SK-N-SH (cell line): ENCODE results near the gene VANGL2. TPM values are rescaled to one million over a fixed set of nuclear protein-coding genes. Genes with fewer than 3 reads are reported as not detected.

Experiments
- CTCF ChIA-PET: fragments of 300-600, 350-600 bp; formaldehyde crosslinking; extraction: SDS; loops from one replicate; lab custom pipeline; 2021; lab: Yijun Ruan, JAX
- POLR2A ChIA-PET: fragments of 350-600 bp; sonication (Branson Sonifier 250); formaldehyde crosslinking; extraction: SDS; loops from one replicate; lab custom pipeline; 2020; ENCODE audit warnings: antibody characterized with exemption, inconsistent platforms; lab: Yijun Ruan, JAX
- DNase-seq: peaks from one replicate; pipeline ENCODE4 v3.0.0; 2012
- H2AFZ ChIP-seq: fragments of 200-600 bp; sonication (generic); 2 replicates; pipeline ENCODE4 v1.8.1; 2016; ENCODE audit warnings: antibody characterized with exemption, mild to moderate bottlenecking, low read depth
- H3F3A ChIP-seq: fragments of 200-600 bp; sonication (generic); replicated peaks from 2 replicates; pipeline ENCODE3; 2016; ENCODE audit warnings: antibody characterized with exemption, mild to moderate bottlenecking; ENCODE audit not compliant: insufficient read depth
- H3K27ac ChIP-seq, 2 experiments: fragments of 200-500 bp in 1 of 2; fragments of 200-600 bp in 1 of 2; sonication (Bioruptor generic) in 1 of 2; sonication (generic), shearing (Covaris generic) in 1 of 2; 2 replicates each; pipeline versions ENCODE4 v1.5.1 to v1.6.1; 2014 to 2016; ENCODE audit warnings: low read depth in 2 of 2, inconsistent platforms in 1 of 2, low read length in 1 of 2, mild to moderate bottlenecking in 1 of 2, mixed read lengths in 1 of 2
- H3K27me3 ChIP-seq: fragments of 200-600 bp; sonication (generic), shearing (Covaris generic); 2 replicates; pipeline ENCODE4 v1.6.1; 2016; ENCODE audit warnings: mixed run types; ENCODE audit not compliant: insufficient read depth
- H3K36me3 ChIP-seq, 2 experiments: fragments of 200-500 bp in 1 of 2; fragments of 200-600 bp in 1 of 2; sonication (Bioruptor generic) in 1 of 2; sonication (generic) in 1 of 2; replicated peaks in 1 of 2; 2 replicates each; pipeline versions ENCODE3 to v1.5.1; 2014 to 2016; ENCODE audit warnings: low read length in 1 of 2, mild to moderate bottlenecking in 1 of 2; ENCODE audit not compliant: insufficient read depth in 2 of 2, control insufficient read depth in 1 of 2
- H3K4me1 ChIP-seq, 2 experiments: fragments of 200-500 bp in 1 of 2; fragments of 200-600 bp in 1 of 2; sonication (Bioruptor generic) in 1 of 2; sonication (generic), shearing (Covaris generic) in 1 of 2; 2 replicates each; pipeline versions ENCODE4 v1.5.1 to v1.6.1; 2014 to 2016; ENCODE audit warnings: low read depth in 1 of 2, low read length in 1 of 2, mixed run types in 1 of 2; ENCODE audit not compliant: insufficient read depth in 2 of 2, control insufficient read depth in 1 of 2
- H3K4me2 ChIP-seq: fragments of 200-600 bp; sonication (generic), shearing (Covaris generic); 2 replicates; pipeline ENCODE4 v1.6.1; 2017; ENCODE audit warnings: mixed run types
- H3K4me3 ChIP-seq, 2 experiments: fragments of 200-500 bp in 1 of 2; fragments of 200-600 bp in 1 of 2; sonication (Bioruptor generic) in 1 of 2; sonication (generic), shearing (Covaris generic) in 1 of 2; 2 replicates each; pipeline versions ENCODE4 v1.5.1 to v1.8.1; 2014 to 2016; ENCODE audit warnings: low read depth in 2 of 2, inconsistent platforms in 1 of 2, low read length in 1 of 2, mild to moderate bottlenecking in 1 of 2, mixed read lengths in 1 of 2, moderate library complexity in 1 of 2
- H3K79me2 ChIP-seq: fragments of 200-600 bp; sonication (generic); 2 replicates; pipeline ENCODE4 v1.8.1; 2017; ENCODE audit warnings: mild to moderate bottlenecking; ENCODE audit not compliant: insufficient read depth
- H3K9ac ChIP-seq: fragments of 200-600 bp; sonication (generic); 2 replicates; pipeline ENCODE4 v1.6.1; 2017; ENCODE audit warnings: mixed run types
- H3K9me2 ChIP-seq: fragments of 200-600 bp; sonication (generic); 2 replicates; pipeline ENCODE4 v1.6.1; 2017; ENCODE audit warnings: mixed run types
- H3K9me3 ChIP-seq: fragments of 200-600 bp; sonication (generic); 2 replicates; pipeline ENCODE4 v1.6.1; 2017; ENCODE audit warnings: mixed run types, mild to moderate bottlenecking, moderate library complexity
- H4K20me1 ChIP-seq: fragments of 200-600 bp; sonication (generic); 2 replicates; pipeline ENCODE4 v1.6.1; 2017; ENCODE audit warnings: mild to moderate bottlenecking, mixed run types; ENCODE audit not compliant: insufficient read depth
- EP300 ChIP-seq, 2 experiments: IDR thresholded peaks; 2 replicates each; pipeline versions ENCODE4 v1.4.0 to v1.6.1; 2012; ENCODE audit warnings: borderline replicate concordance in 1 of 2, low read depth in 1 of 2, low read length in 1 of 2
- FOSL2 ChIP-seq: IDR thresholded peaks from 2 replicates; pipeline ENCODE4 v1.4.0; 2012; ENCODE audit warnings: low read depth, mild to moderate bottlenecking, moderate library complexity, borderline replicate concordance
- FOXJ3 ChIP-seq: sonication (generic); formaldehyde crosslinking; IDR thresholded peaks from 2 replicates; pipeline ENCODE4 v1.5.1; 2020; ENCODE audit warnings: mild to moderate bottlenecking, missing genetic modification reagents
- IRF3 ChIP-seq: fragments of 150-350 bp; IDR thresholded peaks from 2 replicates; pipeline ENCODE4 v1.6.1; 2016; ENCODE audit warnings: mild to moderate bottlenecking, low read depth, low read length
- MEF2A ChIP-seq: IDR thresholded peaks from 2 replicates; pipeline ENCODE4 v1.4.0; 2012; ENCODE audit warnings: low read depth, borderline replicate concordance
- MXI1 ChIP-seq: IDR thresholded peaks from 2 replicates; pipeline ENCODE4 v1.6.1; 2012; ENCODE audit warnings: mild to moderate bottlenecking, low read depth, low read length, improper control_type of control experiment
- NRF1 ChIP-seq: IDR thresholded peaks from 2 replicates; pipeline ENCODE4 v1.6.1; 2012; ENCODE audit warnings: low read depth, mild to moderate bottlenecking, low read length
- PBX3 ChIP-seq: IDR thresholded peaks from 2 replicates; pipeline ENCODE4; 2012
- POLR2AphosphoS5 ChIP-seq: IDR thresholded peaks from 2 replicates; pipeline ENCODE4 v1.6.1; 2012; ENCODE audit warnings: low read depth, low read length
- RAD21 ChIP-seq: IDR thresholded peaks from 2 replicates; pipeline ENCODE4 v1.6.1; 2012; ENCODE audit warnings: mild to moderate bottlenecking, low read length
- REST ChIP-seq: IDR thresholded peaks from 2 replicates; pipeline ENCODE4 v1.6.1; 2012; ENCODE audit warnings: mild to moderate bottlenecking, low read depth, low read length, moderate library complexity
- RFX5 ChIP-seq: IDR thresholded peaks from 2 replicates; pipeline ENCODE4 v1.6.1; 2012; ENCODE audit warnings: mild to moderate bottlenecking, improper control_type of control experiment, low read length
- RXRA ChIP-seq: IDR thresholded peaks from 2 replicates; pipeline ENCODE4 v1.4.0; 2012; ENCODE audit warnings: low read depth, mild to moderate bottlenecking, borderline replicate concordance
- SIN3A ChIP-seq: IDR thresholded peaks from 2 replicates; pipeline ENCODE4 v1.6.1; 2012; ENCODE audit warnings: low read depth, mild to moderate bottlenecking, low read length, moderate library complexity, borderline replicate concordance
- TAF1 ChIP-seq: IDR thresholded peaks from 2 replicates; pipeline ENCODE4 v1.6.1; 2012; ENCODE audit warnings: low read depth, mild to moderate bottlenecking, low read length, moderate library complexity, borderline replicate concordance
- TCF12 ChIP-seq: IDR thresholded peaks from 2 replicates; pipeline ENCODE4 v1.4.0; 2012
- WGBS: methylation state at CpG from one replicate; pipeline ENCODE4 v1.1.6; 2017; ENCODE audit warnings: low lambda C conversion rate; 5-methylcytosine and 5-hydroxymethylcytosine counted together
- polyA plus RNA-seq, 3 experiments: library from polyadenylated mRNA; depleted of rRNA; stranded (reverse); fragments of >200 nt; gene quantifications; 2 replicates each; pipeline ENCODE4 v1.2.3, GENCODE V29; 2012
- TF ChIP-seq, protein P1 (sequence below): IDR thresholded peaks from 2 replicates; pipeline ENCODE4 v1.4.0; 2012; ENCODE audit warnings: low read depth, borderline replicate concordance
- TF ChIP-seq, protein P2 (sequence below): fragments of 200-600 bp; sonication (generic); IDR thresholded peaks from 2 replicates; pipeline ENCODE4 v1.6.1; 2017; ENCODE audit warnings: antibody characterized with exemption, mild to moderate bottlenecking, moderate library complexity

VANGL2 gene
- polyA plus RNA-seq, 1 of the 3 experiments (the other 2 are of a cell fraction): 13.4 TPM

- WGBS: 0% methylated on average over 2 of the region's 2 CpGs
- Histone ChIP-seq H3K27me3 (0 out of 2 replicates have a peak, but pooled peaks cover 9% of the 10 kb centered on the region), H3K4me1 (no peaks in the 10 kb centered on the region), H3K27ac (no peak overlapping the region), H3F3A (no peaks in the 10 kb centered on the region), H3K9ac (no peak overlapping the region), H3K4me2 (no peak overlapping the region), H3K9me2 (no peaks in the 10 kb centered on the region), H3K9me3 (no peaks in the 10 kb centered on the region), H4K20me1 (no peaks in the 10 kb centered on the region), H3K79me2 (no peaks in the 10 kb centered on the region), H2AFZ (no peak overlapping the region)
- ChIA-PET CTCF (no interaction called here), POLR2A (no interaction called here)
- DNase-seq: no peak
- TF ChIP-seq FOSL2: no peak
- no peak for TF ChIP-seq TAF1
- TF ChIP-seq FOXJ3 (CRISPR knock-in tag): no peak
- TF ChIP-seq RFX5: no peak
- TF ChIP-seq, protein P1, sequence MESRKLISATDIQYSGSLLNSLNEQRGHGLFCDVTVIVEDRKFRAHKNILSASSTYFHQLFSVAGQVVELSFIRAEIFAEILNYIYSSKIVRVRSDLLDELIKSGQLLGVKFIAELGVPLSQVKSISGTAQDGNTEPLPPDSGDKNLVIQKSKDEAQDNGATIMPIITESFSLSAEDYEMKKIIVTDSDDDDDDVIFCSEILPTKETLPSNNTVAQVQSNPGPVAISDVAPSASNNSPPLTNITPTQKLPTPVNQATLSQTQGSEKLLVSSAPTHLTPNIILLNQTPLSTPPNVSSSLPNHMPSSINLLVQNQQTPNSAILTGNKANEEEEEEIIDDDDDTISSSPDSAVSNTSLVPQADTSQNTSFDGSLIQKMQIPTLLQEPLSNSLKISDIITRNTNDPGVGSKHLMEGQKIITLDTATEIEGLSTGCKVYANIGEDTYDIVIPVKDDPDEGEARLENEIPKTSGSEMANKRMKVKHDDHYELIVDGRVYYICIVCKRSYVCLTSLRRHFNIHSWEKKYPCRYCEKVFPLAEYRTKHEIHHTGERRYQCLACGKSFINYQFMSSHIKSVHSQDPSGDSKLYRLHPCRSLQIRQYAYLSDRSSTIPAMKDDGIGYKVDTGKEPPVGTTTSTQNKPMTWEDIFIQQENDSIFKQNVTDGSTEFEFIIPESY: no peak
- no peak for TF ChIP-seq PBX3
- TF ChIP-seq IRF3: no peak
- TF ChIP-seq RAD21: no peak
- no peak for TF ChIP-seq REST
- no peak for TF ChIP-seq MXI1
- no peak for TF ChIP-seq RXRA
- no peak for TF ChIP-seq NRF1
- TF ChIP-seq EP300 (IDR thresholded peaks at IDR 0.05; ENCODE audit: borderline replicate concordance in 1 of 2, low read depth in 1 of 2, low read length in 1 of 2): no peak
- TF ChIP-seq MEF2A: no peak
- TF ChIP-seq, protein P2, sequence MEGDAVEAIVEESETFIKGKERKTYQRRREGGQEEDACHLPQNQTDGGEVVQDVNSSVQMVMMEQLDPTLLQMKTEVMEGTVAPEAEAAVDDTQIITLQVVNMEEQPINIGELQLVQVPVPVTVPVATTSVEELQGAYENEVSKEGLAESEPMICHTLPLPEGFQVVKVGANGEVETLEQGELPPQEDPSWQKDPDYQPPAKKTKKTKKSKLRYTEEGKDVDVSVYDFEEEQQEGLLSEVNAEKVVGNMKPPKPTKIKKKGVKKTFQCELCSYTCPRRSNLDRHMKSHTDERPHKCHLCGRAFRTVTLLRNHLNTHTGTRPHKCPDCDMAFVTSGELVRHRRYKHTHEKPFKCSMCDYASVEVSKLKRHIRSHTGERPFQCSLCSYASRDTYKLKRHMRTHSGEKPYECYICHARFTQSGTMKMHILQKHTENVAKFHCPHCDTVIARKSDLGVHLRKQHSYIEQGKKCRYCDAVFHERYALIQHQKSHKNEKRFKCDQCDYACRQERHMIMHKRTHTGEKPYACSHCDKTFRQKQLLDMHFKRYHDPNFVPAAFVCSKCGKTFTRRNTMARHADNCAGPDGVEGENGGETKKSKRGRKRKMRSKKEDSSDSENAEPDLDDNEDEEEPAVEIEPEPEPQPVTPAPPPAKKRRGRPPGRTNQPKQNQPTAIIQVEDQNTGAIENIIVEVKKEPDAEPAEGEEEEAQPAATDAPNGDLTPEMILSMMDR: no peak
- TF ChIP-seq POLR2AphosphoS5: no peak
- TF ChIP-seq TCF12: no peak
- TF ChIP-seq SIN3A: no peak
- TF ChIP-seq, all 33 proteins: peak for 0
- H3K4me3 ChIP-seq: no peak overlapping the region
- H3K36me3 ChIP-seq: no peaks in the 10 kb centered on the region
These were observed 36.6 kb downstream of the VANGL2 start for GRCh38 chr1:160436966-160437365.
